CD4-positive, alpha-beta memory T cell (primary cell): ENCODE measurements around the gene NASP. TPM values are rescaled to one million over a fixed set of nuclear protein-coding genes. Genes with fewer than 3 reads are reported as not detected.
A peak's percentile ranks its signal among the peaks of the same experiment; 100 is the strongest.

ENCODE experiments used
- CTCF ChIA-PET: fragments of 350-600 bp; sonication (Branson Sonifier 250); formaldehyde crosslinking; loops from one replicate; lab custom pipeline; 2021; ENCODE audit warnings: inconsistent platforms; ENCODE audit not compliant: partially characterized antibody; lab: Charles Lee
- POLR2A ChIA-PET: fragments of 350-600 bp; sonication (Branson Sonifier 250); formaldehyde crosslinking; loops from one replicate; lab custom pipeline; 2021; ENCODE audit not compliant: partially characterized antibody; lab: Charles Lee
- DNase-seq, 5 donors: peaks; one replicate each; pipeline versions ENCODE4 v3.0.0 to v3.0.0-alpha.2; 2020 to 2022; ENCODE audit warnings: mixed read lengths in 1 of 5
- H3K27ac ChIP-seq: one replicate; pipeline ENCODE4 v1.7.0; 2013; ENCODE audit warnings: low read depth, low read length
- H3K27me3 ChIP-seq: 2 replicates; pipeline ENCODE4 v1.7.0; 2013; ENCODE audit warnings: mild to moderate bottlenecking, low read length, moderate library complexity; ENCODE audit not compliant: insufficient read depth
- H3K36me3 ChIP-seq: 2 replicates; pipeline ENCODE4 v1.7.0; 2013; ENCODE audit warnings: mild to moderate bottlenecking, low read length, moderate library complexity; ENCODE audit not compliant: insufficient read depth
- H3K4me1 ChIP-seq: 2 replicates; pipeline ENCODE4 v1.7.0; 2013; ENCODE audit warnings: mild to moderate bottlenecking, low read length, moderate library complexity; ENCODE audit not compliant: insufficient read depth
- H3K4me3 ChIP-seq, 2 donors: one replicate each; pipeline ENCODE4 v1.7.0; 2013; ENCODE audit warnings: low read length in 2 of 2, mild to moderate bottlenecking in 1 of 2
- H3K9me3 ChIP-seq, 2 donors: one replicate each; pipeline ENCODE4 v1.7.0; 2013; ENCODE audit warnings: low read length in 2 of 2, control low read depth in 1 of 2; ENCODE audit not compliant: control insufficient read depth in 1 of 2
- H3K27ac Mint-ChIP-seq, 7 donors: one replicate each; pipeline ENCODE4 v1.8.0; 2020 to 2021; ENCODE audit warnings: mixed read lengths in 7 of 7, mild to moderate bottlenecking in 6 of 7, inconsistent platforms in 3 of 7, moderate library complexity in 3 of 7
- H3K27me3 Mint-ChIP-seq, 2 donors: one replicate each; pipeline ENCODE4 v1.8.0; 2020 to 2021; ENCODE audit warnings: mixed read lengths in 2 of 2
- H3K36me3 Mint-ChIP-seq, 2 donors: one replicate each; pipeline ENCODE4 v1.8.0; 2020 to 2021; ENCODE audit warnings: mixed read lengths in 2 of 2, inconsistent platforms in 1 of 2, mild to moderate bottlenecking in 1 of 2
- H3K4me1 Mint-ChIP-seq, 4 donors: one replicate each; pipeline ENCODE4 v1.8.0; 2020 to 2021; ENCODE audit warnings: mixed read lengths in 4 of 4, mild to moderate bottlenecking in 1 of 4
- H3K4me3 Mint-ChIP-seq, 8 donors: one replicate each; pipeline ENCODE4 v1.8.0; 2020 to 2021; ENCODE audit warnings: mixed read lengths in 8 of 8, mild to moderate bottlenecking in 7 of 8, moderate library complexity in 6 of 8, inconsistent platforms in 3 of 8
- H3K9me3 Mint-ChIP-seq, 8 donors: one replicate each; pipeline ENCODE4 v1.8.0; 2020 to 2021; ENCODE audit warnings: mixed read lengths in 8 of 8, mild to moderate bottlenecking in 5 of 8, inconsistent platforms in 3 of 8, moderate library complexity in 1 of 8
- intact Hi-C: fragments of 100-400 bp; cut with micrococcal nuclease; formaldehyde crosslinking; loops from one replicate; pipeline ENCODE4 v1.15.1; 2023
- polyA plus RNA-seq, 2 donors: library from polyadenylated mRNA; unstranded; fragments of 300-500 nt; fragmentation: Illumina TruSeq; gene quantifications; one replicate each; pipeline ENCODE4 v1.2.3, GENCODE V29; 2021
- total RNA-seq, 2 experiments: library from RNA; stranded (reverse); gene quantifications; one replicate each; pipeline ENCODE4 v1.2.3, GENCODE V29; 2021

Gene NASP
- total and polyA plus RNA-seq, 4 experiments from 2014 or later: 57.1 to 93.9 (median 90.4) TPM

GRCh38 chr1:45619149-45619921 lies 35.5 kb downstream of the NASP start:
- no peaks in the 10 kb centered on the region for H3K9me3 ChIP-seq
- no peaks in the 10 kb centered on the region for H3K27me3 ChIP-seq
- CTCF ChIA-PET: no interaction called here
- H3K27ac ChIP-seq: no peak overlapping the region
- Mint-ChIP-seq H3K27me3 (no peaks in the 10 kb centered on the region), H3K4me1 (peaks cover 0 to 7% (median 2%) of the 10 kb centered on the region in 4 donors), H3K27ac (peak overlapping the region; percentile 8 to 78 (median 73)), H3K9me3 (no peaks in the 10 kb centered on the region), H3K4me3 (no peak overlapping the region), H3K36me3 (peaks cover 36 to 68% of the 10 kb centered on the region in 2 donors)
- H3K36me3 ChIP-seq: peaks cover 41% of the 10 kb centered on the region
- no peak overlapping the region for H3K4me3 ChIP-seq
- DNase-seq: no peak
- POLR2A ChIA-PET: no interaction called here
- intact Hi-C loops: no loop called here
- H3K4me1 ChIP-seq: no peaks in the 10 kb centered on the region

- CTCF ChIA-PET: interaction anchor here (1.5 kb wide), 1 partner anchor 9 kb away, joined by 3 read pairs; no protein-coding TSS in a partner anchor
- Histone ChIP-seq H3K4me1 (no peaks in the 10 kb centered on the region), H3K36me3 (peaks cover 28% of the 10 kb centered on the region), H3K27ac (no peak overlapping the region), H3K4me3 (no peak overlapping the region), H3K9me3 (no peaks in the 10 kb centered on the region), H3K27me3 (no peaks in the 10 kb centered on the region)
- no peak for DNase-seq
- Mint-ChIP-seq H3K27me3 (no peaks in the 10 kb centered on the region), H3K4me3 (no peak overlapping the region), H3K4me1 (peaks cover 0 to 7% (median 2%) of the 10 kb centered on the region in 4 donors), H3K9me3 (no peaks in the 10 kb centered on the region), H3K27ac (peak overlapping the region; percentile 21 to 81 (median 70)), H3K36me3 (peaks cover 33 to 61% of the 10 kb centered on the region in 2 donors)
- POLR2A ChIA-PET: interaction anchor here (1.0 kb wide), 1 partner anchor 37 kb away, joined by 3 read pairs; the partner anchor contains the start of gene NASP
- intact Hi-C loops: no loop called here
Measured at GRCh38 chr1:45620588-45621500, 37.0 kb downstream of the NASP start.

GRCh38 chr1:45621501-45621836 lies 37.6 kb downstream of the NASP start:
- peak overlapping the region in 3 of 7 donors; percentile 12 to 81 (median 27) for H3K27ac Mint-ChIP-seq
- CTCF ChIA-PET: interaction anchor here (1.5 kb wide), 1 partner anchor 10 kb away, joined by 3 read pairs; no protein-coding TSS in a partner anchor
- H3K36me3 ChIP-seq: peaks cover 22% of the 10 kb centered on the region
- H3K9me3 Mint-ChIP-seq: no peaks in the 10 kb centered on the region
- no peak overlapping the region for H3K4me3 Mint-ChIP-seq
- no peak for DNase-seq
- POLR2A ChIA-PET: no interaction called here
- no peaks in the 10 kb centered on the region for H3K4me1 ChIP-seq
- no peak overlapping the region for H3K4me3 ChIP-seq
- no peaks in the 10 kb centered on the region for H3K9me3 ChIP-seq
- intact Hi-C loops: no loop called here
- H3K36me3 Mint-ChIP-seq: peaks cover 27 to 56% of the 10 kb centered on the region in 2 donors
- H3K4me1 Mint-ChIP-seq: peaks cover 0 to 7% (median 2%) of the 10 kb centered on the region in 4 donors
- H3K27me3 Mint-ChIP-seq: no peaks in the 10 kb centered on the region
- no peak overlapping the region for H3K27ac ChIP-seq
- H3K27me3 ChIP-seq: no peaks in the 10 kb centered on the region

- Mint-ChIP-seq H3K27ac (peak overlapping the region in 1 of 7 donors; percentile 81), H3K9me3 (peaks cover 0 to under 1% (median 0%) of the 10 kb centered on the region in 8 donors), H3K36me3 (peaks cover 24 to 53% of the 10 kb centered on the region in 2 donors), H3K4me1 (peaks cover 0 to 7% (median 2%) of the 10 kb centered on the region in 4 donors), H3K27me3 (no peaks in the 10 kb centered on the region), H3K4me3 (no peak overlapping the region)
- H3K27me3 ChIP-seq: no peaks in the 10 kb centered on the region
- H3K4me3 ChIP-seq: no peak overlapping the region
- peaks cover 18% of the 10 kb centered on the region for H3K36me3 ChIP-seq
- ChIA-PET CTCF (interaction anchor here (1.5 kb wide), 1 partner anchor 10 kb away, joined by 3 read pairs; no protein-coding TSS in a partner anchor), POLR2A (no interaction called here)
- intact Hi-C loops: no loop called here
- no peaks in the 10 kb centered on the region for H3K9me3 ChIP-seq
- DNase-seq: no peak
- no peak overlapping the region for H3K27ac ChIP-seq
- no peaks in the 10 kb centered on the region for H3K4me1 ChIP-seq
Measured at GRCh38 chr1:45621895-45622523, 38.2 kb downstream of the NASP start.

GRCh38 chr1:45622524-45623394 lies 38.9 kb downstream of the NASP start:
- H3K4me3 ChIP-seq: no peak overlapping the region
- no peaks in the 10 kb centered on the region for H3K27me3 Mint-ChIP-seq
- H3K4me3 Mint-ChIP-seq: no peak overlapping the region
- intact Hi-C loops: no loop called here
- peak overlapping the region in 1 of 7 donors; percentile 29 for H3K27ac Mint-ChIP-seq
- peaks cover 12% of the 10 kb centered on the region for H3K36me3 ChIP-seq
- H3K27ac ChIP-seq: no peak overlapping the region
- DNase-seq: no peak
- H3K27me3 ChIP-seq: no peaks in the 10 kb centered on the region
- H3K9me3 Mint-ChIP-seq: peaks cover 0 to 1% (median 0%) of the 10 kb centered on the region in 8 donors
- ChIA-PET POLR2A (no interaction called here), CTCF (no interaction called here)
- no peaks in the 10 kb centered on the region for H3K9me3 ChIP-seq
- peaks cover 27 to 52% of the 10 kb centered on the region in 2 donors for H3K36me3 Mint-ChIP-seq
- peaks cover 0 to 7% (median 2%) of the 10 kb centered on the region in 4 donors for H3K4me1 Mint-ChIP-seq
- no peaks in the 10 kb centered on the region for H3K4me1 ChIP-seq

GRCh38 chr1:45623972-45624371 lies 40.1 kb downstream of the NASP start, which contains the start of gene CCDC17:
Gene CCDC17 (minus strand): TSS chr1:45624054. CDS start chr1:45623909, 145 bp downstream.
- peak within 1 kb of the TSS in 5 of 7 donors; percentile 1 to 60 (median 29) for H3K27ac Mint-ChIP-seq
- Histone ChIP-seq H3K36me3 (peaks cover 16% of the 10 kb centered on the region), H3K27ac (no peak within 1 kb of the TSS), H3K4me1 (no peaks in the 10 kb centered on the region), H3K4me3 (no peak within 1 kb of the TSS), H3K27me3 (no peaks in the 10 kb centered on the region), H3K9me3 (no peaks in the 10 kb centered on the region)
- CTCF ChIA-PET: no interaction called here
- peaks cover 0 to 1% (median 0%) of the 10 kb centered on the region in 8 donors for H3K9me3 Mint-ChIP-seq
- H3K4me1 Mint-ChIP-seq: peaks cover 0 to 7% (median 2%) of the 10 kb centered on the region in 4 donors
- intact Hi-C loops: no loop called here
- POLR2A ChIA-PET: interaction anchor here (0.5 kb wide), 1 partner anchor 328 kb away, joined by 3 read pairs; no protein-coding TSS in a partner anchor
- peaks cover 34 to 49% of the 10 kb centered on the region in 2 donors for H3K36me3 Mint-ChIP-seq
- DNase-seq: no peak
- H3K27me3 Mint-ChIP-seq: no peaks in the 10 kb centered on the region
- H3K4me3 Mint-ChIP-seq: peak within 1 kb of the TSS in 1 of 8 donors; percentile 2
